22Rv1 (cell line): Measurements from ENCODE around the gene ENC1.

ENCODE experiments used
- H3K27ac ChIP-seq: fragments of 450-650 bp; 2 replicates; pipeline ENCODE4 v1.5.1; 2017
- ZFX ChIP-seq: fragments of 450-650 bp; IDR thresholded peaks from 2 replicates; pipeline ENCODE4 v1.6.1; 2017; ENCODE audit warnings: antibody characterized with exemption, borderline replicate concordance
- TF ChIP-seq, protein P1 (sequence below): fragments of 450-650 bp; IDR thresholded peaks from 2 replicates; pipeline ENCODE4 v1.5.1; 2017; ENCODE audit warnings: mild to moderate bottlenecking

Gene ENC1

GRCh38 chr5:74624501-74624900 lies 16.0 kb downstream of the ENC1 start:
- H3K27ac ChIP-seq, result no peak overlapping the region
- no peak for TF ChIP-seq ZFX
- TF ChIP-seq, protein P1, sequence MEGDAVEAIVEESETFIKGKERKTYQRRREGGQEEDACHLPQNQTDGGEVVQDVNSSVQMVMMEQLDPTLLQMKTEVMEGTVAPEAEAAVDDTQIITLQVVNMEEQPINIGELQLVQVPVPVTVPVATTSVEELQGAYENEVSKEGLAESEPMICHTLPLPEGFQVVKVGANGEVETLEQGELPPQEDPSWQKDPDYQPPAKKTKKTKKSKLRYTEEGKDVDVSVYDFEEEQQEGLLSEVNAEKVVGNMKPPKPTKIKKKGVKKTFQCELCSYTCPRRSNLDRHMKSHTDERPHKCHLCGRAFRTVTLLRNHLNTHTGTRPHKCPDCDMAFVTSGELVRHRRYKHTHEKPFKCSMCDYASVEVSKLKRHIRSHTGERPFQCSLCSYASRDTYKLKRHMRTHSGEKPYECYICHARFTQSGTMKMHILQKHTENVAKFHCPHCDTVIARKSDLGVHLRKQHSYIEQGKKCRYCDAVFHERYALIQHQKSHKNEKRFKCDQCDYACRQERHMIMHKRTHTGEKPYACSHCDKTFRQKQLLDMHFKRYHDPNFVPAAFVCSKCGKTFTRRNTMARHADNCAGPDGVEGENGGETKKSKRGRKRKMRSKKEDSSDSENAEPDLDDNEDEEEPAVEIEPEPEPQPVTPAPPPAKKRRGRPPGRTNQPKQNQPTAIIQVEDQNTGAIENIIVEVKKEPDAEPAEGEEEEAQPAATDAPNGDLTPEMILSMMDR, result no peak

GRCh38 chr5:74623748-74624408 lies 16.6 kb downstream of the ENC1 start:
- no peak overlapping the region for H3K27ac ChIP-seq
- no peak for TF ChIP-seq ZFX
- TF ChIP-seq, protein P1, result no peak

GRCh38 chr5:74623006-74623611 lies 17.4 kb downstream of the ENC1 start:
- H3K27ac ChIP-seq, result no peak overlapping the region
- TF ChIP-seq ZFX, result no peak
- TF ChIP-seq, protein P1, result no peak

DNA sequence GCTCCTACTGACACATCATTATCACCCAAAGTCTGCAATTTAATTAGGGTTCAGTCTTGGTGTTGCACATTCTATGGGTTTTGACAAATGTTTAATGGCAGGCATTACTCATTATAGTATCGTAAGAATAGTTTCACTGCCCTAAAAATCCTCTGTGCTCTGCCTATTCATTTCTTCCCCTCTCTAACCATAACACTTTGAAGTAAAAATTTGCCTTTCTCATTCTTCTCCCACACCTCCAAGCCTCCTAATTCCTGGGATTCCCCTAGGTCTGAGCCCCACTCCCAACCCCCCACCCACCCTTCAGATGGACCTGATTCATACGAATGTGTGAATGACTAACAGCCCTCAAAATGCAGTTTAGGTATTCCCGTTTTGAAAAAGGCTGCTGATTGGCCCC lies 18.4 kb downstream of the ENC1 start:
- H3K27ac ChIP-seq, result no peak overlapping the region
- TF ChIP-seq ZFX, result no peak
- TF ChIP-seq, protein P1, result no peak

GRCh38 chr5:74621492-74621891 lies 19.0 kb downstream of the ENC1 start:
- TF ChIP-seq, protein P1, result no peak
- no peak for TF ChIP-seq ZFX
- no peak overlapping the region for H3K27ac ChIP-seq

- no peak for TF ChIP-seq ZFX
- TF ChIP-seq, protein P1, result no peak
- no peak overlapping the region for H3K27ac ChIP-seq
Measured at GRCh38 chr5:74619308-74619707, 21.2 kb downstream of the ENC1 start.

GRCh38 chr5:74618106-74618505 lies 22.4 kb downstream of the ENC1 start:
- TF ChIP-seq ZFX, result no peak
- TF ChIP-seq, protein P1, result no peak
- no peak overlapping the region for H3K27ac ChIP-seq
